Left lobe of liver (tissue), 2 donors: ENCODE data around the gene WWOX. TPM values are rescaled to one million over a fixed set of nuclear protein-coding genes. Genes with fewer than 3 reads are reported as not detected.
A peak's percentile ranks its signal among the peaks of the same experiment; 100 is the strongest.

Experiments
- ATAC-seq: fragments of 200-7000 bp; cut with Tn5 transposase; one replicate; pipeline ENCODE4 v1.9.1; 2020; ENCODE audit warnings: mild to moderate bottlenecking, moderate library complexity
- DNase-seq: peaks from one replicate; pipeline ENCODE4 v3.0.0-alpha.2; 2020; ENCODE audit warnings: low spot score
- total RNA-seq: library from RNA; stranded (reverse); gene quantifications from one replicate; pipeline ENCODE4 v1.2.1, GENCODE V29; 2021
- donor health status: DM: no; HTN: no; CAD: no; lungs with moderate emphysema.
- donor health status: DM: no; HTN: yes; CAD: no.

Gene WWOX
- total RNA-seq, 1 donor from 2014 or later = 15.1 TPM

DNA sequence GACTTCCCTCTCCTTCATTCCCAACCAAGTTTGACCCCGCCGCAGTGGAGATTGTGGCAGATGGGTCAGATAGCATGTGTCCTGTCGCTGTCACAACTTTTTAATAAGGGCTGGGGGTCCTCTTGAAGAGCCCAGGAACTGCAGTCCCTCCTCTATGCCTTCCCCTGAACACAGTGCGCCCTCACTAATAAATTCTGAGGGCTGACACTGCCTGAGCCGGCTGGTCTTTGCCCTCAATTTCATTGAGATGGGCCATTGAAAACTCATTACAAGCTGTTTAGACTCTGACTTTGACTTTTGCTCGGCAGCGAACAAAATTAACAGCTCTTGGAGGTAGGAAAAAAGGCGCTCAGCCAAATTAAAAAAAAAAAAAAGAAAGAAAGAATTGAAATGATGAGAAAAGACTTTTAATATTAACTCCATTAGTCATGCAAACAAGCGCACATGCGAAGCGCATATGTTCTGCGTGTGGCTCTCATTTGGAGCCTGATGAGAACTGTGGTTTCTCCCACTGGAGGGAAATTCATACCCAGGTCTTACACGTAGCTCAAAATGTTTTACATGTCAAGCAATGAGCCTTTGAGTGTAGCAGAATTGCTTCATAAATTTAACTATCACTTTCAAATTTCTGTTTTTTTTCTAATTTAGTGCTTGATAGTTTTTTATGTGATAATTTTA, 704.7 kb downstream of the WWOX start:
- ATAC-seq (no peak), DNase-seq (no peak)

DNA sequence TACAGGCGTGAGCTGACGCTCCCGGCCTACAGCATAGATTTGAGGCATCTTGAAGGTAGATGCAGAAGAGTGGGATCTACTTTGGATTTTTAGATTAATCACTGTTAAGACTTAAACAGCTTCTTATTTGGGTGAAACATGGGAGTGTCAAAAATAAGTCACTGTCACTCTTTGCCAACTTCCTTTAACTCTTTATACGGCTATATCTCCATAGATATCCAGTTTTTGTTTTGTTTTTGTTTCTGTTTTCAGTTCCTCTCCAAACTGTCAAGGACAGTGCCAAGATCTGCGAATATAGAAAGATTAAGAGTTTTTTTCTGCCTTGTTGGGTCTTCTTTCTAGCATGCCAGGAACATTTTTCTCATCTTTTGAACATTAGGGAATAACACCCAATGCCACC, 706.1 kb downstream of the WWOX start:
- ATAC-seq (no peak), DNase-seq (no peak)

DNA sequence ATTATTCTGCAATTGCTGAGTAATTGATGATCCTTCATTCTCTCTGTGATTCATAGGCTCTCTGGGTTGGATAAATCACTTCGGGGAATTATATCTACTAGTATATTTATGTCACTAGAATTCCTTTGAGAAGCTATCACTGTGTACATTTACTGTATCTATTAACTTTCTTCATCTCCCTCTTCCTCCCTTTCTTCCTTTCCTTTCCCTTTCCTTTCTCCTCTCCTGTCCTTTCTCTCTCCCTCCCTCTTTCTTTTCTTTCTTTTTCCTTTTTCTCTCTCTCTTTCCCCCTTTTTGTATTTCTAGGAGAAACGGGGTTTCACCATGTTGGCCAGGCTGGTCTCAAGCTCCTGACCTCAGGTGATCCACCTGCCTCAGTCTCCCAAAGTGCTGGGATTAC, 711.8 kb downstream of the WWOX start:
- DNase-seq = no peak
- ATAC-seq = no peak

DNA sequence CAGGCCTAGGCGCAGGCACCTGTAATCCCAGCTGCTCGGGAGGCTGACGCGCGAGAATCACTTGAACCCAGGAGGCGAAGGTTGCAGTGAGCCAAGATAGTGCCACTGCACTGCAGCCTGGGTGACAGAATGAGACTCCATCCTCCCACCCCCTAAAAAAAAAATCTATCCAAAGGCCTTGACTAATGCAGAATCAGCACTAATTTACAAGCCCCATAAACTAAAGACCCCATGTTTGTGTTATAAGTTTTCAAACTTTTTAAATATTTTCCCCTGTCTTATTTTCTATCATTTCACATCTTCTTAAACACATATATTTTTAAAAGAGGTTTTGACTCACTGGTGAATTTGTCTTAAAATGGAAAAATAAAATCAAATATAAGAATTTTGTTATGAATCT, 713.1 kb downstream of the WWOX start:
- ATAC-seq (no peak), DNase-seq (no peak)

DNA sequence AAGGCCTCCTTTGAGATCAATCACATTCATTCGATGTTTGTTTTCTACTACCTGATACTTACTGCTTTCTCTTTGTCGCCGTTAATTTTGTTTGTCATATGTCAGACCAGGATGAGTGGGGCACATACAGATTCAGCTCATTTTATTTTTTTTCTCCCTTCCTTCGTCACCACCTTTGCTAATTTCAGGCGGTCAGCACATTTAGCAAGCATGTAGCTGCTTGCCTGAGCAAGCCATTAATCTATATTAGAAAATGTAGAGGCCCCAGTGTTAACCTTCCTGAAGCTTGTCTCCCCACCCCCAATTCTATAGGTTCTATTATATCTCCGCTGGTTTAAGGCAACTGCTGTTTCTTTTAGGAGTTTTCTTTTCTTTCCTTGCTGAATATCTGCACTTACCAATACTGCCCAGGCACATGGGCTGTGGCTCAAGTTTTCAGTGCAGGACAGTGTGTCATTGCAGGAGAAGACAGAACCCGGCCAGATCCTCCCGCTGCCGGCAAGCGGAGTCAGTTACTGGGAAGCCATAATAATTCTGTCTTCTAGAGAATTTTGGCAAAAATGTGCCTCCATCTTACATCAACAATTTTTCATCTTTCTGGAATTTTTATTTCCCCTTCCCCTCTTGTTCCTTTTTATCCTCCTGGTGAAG, 714.3 kb downstream of the WWOX start:
- DNase-seq (no peak), ATAC-seq (no peak)

DNA sequence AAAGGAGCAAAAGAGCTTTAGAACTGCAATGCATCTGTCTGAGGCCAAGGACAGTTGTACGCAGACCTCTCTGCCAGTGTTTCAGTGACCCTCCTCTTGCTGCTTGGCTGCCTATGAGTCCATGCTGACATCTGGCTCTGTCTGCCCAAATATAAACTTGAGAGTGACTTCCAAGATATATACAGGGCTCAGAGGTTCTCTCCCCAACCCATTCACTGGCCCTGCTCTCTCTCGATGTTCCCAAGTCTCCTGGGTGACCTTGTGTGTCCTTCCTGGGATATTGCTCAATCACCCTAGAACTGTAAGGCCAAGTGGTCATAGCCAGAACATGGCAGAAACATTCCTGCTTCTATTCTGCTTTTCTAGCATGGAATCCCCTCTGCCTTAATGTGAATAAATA, 716.3 kb downstream of the WWOX start:
- ATAC-seq (peak; percentile 6), DNase-seq (no peak)

DNA sequence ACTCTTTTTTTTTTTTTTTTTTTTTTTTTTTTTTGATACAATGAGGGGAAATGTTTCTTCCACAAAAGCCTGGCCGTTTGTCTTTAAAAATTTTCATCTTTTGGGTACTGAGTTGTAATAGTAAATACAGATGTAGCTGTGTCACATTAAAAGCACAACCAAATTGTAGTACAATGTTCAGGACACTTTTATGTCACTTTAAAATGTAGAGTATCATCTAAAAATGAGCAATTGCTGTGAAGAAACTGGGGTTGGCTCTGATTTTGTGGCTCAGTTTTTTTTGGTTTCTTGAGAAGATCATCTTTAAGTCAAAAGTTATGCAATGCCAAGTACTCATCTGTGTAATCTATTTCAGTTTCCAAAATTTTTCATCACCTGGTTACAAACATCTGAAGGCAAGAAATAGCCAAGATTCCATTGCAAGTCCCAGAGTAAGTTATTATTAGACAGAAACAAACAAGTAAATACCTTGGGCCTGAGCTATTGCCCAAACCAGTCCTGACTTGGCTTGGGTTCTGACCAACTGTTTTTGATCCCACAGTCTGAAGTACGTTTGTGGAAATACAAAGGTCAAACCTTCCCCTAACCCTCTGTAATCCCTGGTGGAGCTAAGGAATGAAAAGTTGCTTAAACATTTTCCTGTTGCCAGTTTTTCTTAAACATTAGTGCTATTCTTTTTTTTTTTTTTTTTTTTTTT, 717.2 kb downstream of the WWOX start:
- peak; percentile 56 for DNase-seq

DNA sequence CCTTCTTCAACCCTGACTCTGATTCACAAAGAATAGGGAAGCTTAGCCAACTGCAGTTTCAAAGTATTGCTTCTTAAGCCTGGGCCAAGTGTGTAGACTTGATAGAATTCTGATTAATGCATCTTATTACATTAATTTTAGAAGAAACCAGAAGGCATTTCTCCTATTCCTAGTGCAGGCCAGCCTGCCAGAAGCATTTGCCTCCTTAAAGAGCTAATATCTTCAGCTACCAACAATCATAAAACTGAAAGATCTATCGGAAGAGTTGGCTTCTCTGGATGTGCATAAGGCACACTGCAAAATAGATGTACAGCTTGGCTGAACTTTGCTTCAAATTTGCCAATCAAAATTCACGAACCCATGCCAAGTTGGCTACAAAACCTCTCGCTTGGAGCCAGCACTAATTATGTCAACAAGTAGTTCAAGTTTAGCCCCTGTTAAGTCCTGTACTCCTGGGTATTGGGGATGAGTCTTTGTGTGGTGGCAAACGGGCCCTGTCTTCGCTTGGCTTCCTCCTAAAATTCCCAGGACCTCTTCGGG, 717.8 kb downstream of the WWOX start:
- peak; percentile 79 for ATAC-seq

More for the DNA sequence above, 717.2 kb downstream of the WWOX start:
- ATAC-seq = peak; percentile 79

DNA sequence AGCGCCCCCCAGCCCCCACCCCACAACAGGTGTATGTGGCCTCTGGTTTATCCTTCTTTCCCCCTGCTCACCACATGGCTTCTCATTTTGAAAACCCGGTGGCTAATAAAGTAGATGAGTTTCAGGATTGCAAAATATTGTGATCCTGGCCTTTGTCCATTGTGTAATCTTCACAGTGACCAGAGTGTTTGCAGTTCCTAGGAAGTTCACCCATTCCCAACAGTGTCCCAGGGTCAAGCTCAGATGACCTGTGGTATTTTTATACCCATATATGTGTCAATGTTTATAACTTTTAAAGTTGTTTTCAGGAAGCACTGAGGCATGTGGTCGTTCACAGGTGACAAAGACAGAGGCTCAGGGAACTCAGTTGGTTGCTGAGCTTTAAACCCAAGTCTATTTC, 721.9 kb downstream of the WWOX start:
- peak; percentile 30 for ATAC-seq

More for the DNA sequence above, 717.8 kb downstream of the WWOX start:
- peak; percentile 67 for DNase-seq

DNA sequence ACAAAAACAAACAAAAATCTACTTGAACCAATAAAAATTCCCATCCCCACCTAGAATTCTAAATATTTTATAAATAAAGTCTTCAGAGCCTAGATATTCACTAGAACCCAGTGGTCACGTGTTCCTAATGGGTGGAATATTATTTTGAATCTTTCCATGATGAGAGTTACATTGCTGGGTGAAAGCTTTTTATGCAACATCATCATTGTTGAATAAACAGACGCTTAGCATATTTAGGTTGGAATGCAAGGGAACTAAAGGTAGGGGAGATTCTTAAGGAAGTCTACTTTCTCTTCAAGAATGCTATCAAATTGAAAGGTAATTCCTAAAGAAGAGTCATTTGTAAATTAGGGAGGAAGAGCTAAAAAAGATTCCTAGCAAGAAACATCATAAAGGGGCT, 723.1 kb downstream of the WWOX start:
- no peak for ATAC-seq
- DNase-seq = no peak

More for the DNA sequence above, 721.9 kb downstream of the WWOX start:
- DNase-seq = no peak

DNA sequence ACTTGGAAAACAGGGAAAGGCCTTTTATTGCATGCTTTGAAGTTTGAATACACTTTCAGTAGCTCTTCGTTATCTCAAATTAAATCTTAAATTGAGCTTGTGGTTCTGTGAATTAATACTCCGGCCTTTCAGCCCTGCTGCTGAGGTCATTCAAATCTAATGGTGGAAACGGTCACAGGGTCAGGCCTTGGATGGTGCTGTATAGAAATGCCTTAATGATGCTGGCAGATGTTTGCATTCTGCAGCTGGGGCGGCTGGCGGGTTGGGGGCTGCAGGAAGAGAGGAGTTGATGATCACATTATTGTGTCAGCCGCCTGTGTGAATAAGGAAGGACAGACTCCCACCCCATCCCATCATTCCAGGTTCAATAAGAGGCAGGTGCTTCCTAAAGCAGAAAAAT, 723.6 kb downstream of the WWOX start:
- ATAC-seq = no peak
- no peak for DNase-seq

DNA sequence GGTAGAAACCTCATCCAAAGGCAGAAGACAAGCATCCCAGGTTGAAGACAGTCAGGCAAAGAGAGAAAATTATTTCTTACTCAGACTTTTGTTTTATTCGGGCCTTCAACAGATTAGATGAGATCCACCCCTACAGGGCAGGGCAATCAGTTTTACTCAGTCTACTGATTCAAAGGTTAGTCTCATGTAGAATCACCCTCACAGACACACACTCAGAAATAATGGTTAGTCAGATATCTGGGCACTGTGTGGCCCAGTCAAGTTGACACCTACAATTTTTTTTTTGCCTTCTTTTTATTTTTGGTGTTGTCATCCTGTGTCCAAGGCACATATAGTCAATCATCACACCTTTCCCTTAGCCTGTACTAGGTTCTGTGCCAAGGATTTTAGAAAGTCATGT, 729.8 kb downstream of the WWOX start:
- DNase-seq (no peak), ATAC-seq (no peak)

DNA sequence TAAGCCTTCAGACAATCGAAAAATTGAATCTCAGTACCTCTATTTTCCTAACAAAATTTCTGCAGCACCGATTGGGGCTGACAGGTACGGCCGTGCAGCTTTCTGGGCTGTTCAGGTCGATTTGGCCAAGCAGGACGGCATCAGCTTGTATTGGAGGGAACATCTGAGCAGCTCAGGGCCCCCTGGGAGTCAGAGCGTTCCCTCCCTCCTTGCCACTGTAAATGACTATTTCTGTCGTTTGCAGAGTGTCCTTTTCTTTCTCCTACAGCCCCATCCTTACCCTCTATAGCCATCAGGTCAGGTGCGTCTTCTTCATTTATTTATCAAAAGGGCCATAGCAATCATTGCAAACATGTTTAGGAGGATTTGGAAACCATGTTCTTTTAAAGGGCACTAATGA, 731.1 kb downstream of the WWOX start:
- ATAC-seq = no peak
- no peak for DNase-seq

DNA sequence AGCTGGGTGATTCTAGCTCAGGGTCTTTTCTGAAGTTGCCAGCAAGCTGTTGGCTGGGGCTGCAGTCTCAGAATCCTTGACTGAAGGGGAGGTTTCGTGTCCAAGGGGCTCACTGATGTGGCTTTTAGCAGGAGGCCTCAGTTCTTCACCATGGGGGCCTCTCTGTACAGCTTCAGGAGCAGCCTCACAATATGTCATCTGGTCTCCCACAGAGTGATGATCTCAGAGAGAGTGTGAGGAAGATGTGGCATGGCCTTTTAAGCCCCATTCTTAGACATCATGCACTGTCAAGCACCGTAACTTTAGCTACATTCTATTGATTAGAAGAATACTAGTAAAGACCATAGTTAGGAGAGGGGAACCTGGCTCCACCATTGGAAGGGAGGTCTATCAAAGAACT, 732.6 kb downstream of the WWOX start:
- ATAC-seq = no peak
- no peak for DNase-seq

DNA sequence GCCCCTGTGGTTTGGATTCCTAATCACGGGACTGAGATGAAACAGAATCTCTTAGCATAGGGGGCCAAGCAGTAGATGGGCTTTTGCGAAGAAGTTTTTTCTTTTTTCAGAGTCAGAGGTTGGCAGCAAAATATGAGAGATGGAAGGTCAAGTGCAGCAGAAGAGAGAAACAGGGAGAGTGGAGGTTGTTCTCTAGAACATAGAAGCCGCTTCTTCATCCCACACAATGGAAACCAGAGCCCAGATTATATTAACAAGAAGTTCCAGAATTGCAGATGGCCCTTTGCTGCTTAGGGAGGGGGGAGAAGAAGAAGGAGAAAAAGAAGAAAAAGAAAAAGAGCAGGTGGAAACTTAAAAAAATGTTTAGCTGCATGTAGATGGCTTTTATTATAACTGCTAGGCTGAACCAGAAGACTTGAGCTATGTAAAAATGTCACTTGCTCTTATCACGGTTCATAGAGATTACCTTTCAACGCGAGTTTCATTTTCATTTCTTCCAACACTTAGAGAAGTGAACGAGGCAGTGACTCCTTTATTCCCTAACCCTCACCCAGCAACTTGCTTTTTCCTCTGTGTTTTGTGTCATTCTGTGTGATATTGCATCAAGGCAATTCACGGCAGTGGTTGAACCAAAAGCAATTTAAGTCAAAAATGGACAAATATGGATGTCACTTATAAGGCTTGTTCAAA, 737.5 kb downstream of the WWOX start:
- ATAC-seq = no peak

DNA sequence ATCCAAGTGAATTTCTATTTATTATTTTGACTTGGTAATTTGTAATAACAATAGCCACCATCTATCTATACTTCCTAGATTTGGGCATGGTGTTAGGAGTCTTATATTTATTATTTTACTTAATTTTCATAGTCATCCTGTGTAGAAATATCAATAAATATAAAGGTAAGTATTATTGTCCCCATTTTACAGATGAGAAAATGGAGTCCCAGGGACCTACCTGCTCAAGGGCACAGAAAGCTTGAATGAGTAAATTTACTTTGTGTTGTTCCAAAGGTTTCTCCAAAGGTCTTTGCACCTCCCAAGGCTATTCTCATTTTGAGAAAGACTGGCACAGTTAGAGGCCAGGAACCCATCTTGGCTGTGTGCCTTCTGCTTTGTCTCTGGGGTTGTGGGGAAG, 738.3 kb downstream of the WWOX start:
- DNase-seq (no peak), ATAC-seq (no peak)

More for the DNA sequence above, 737.5 kb downstream of the WWOX start:
- no peak for DNase-seq

DNA sequence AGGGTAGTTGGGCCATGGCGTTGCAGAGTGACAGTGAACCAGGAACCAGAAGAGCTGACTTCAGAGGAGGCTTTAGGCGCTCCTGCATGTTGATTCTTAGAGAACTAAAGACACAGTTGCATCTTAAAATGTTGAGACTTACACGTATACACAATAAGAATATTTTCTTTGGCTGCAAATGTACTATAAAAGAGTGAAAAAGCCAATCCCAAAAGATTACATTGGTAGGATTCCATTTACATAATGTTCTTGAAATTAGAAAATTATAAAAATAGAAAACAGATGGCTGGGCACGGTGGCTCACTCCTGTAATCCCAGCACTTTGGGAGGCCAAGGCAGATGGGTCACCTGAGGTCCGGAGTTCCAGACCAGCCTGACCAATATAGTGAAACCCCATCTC, 738.8 kb downstream of the WWOX start:
- ATAC-seq = no peak
- DNase-seq = no peak

DNA sequence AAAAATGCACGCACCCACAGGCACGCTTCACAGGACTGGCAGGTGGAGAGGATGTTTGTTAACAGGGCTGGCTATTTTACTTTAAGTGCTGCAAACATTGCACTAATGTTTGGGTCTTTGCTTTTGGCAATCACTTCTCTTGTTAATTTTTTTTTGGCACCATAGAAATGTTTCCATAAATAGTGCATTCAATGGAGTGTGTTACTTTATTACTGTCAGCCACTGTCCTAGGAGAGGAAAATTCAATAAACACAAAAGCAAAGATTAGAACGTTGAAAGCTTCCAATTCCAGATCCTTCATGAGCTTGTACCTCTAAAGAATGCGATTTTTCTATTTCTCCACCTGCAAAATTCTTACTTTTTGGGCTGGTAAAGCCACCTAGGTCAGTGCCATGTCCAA, 743.5 kb downstream of the WWOX start:
- ATAC-seq = no peak
- no peak for DNase-seq

DNA sequence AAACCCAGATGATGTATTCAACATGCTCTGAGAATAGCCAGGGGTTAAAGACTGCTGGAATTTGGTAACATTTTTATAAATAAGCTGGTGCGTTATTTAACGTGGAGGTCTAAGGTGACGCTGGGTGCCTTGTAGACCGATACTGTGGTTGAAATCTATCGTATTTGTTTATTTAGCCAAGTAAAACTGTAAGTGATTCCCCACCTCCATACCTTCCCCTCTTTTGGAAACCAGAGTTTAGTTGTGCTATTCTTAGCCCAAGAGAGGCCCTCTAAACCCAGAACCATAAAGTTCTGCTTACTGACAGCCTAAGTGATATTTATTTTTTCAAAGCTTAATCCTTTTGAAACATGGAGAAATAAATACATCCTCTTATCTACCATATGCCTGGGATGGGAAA, 744.5 kb downstream of the WWOX start:
- DNase-seq (no peak), ATAC-seq (no peak)

DNA sequence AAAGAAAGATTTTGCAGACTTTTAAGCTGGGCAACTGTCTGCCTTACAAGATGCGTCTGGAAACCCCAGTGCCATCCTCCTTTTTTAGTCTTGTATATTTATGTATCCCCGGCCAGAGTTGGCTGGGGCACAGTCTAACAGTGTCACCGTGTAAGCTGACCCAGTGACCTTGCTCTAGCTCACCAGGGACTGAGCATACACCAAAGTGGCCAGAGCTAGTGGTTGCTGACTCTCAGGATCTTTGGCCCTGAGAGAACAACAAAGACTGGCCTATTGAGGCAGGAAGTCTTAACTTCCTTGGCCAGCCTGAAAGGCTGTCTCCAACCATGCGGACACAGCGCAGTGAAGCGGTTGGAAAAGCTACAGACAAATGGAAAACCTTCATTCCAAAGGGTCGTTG, 745.2 kb downstream of the WWOX start:
- DNase-seq (no peak), ATAC-seq (peak; percentile 91)

DNA sequence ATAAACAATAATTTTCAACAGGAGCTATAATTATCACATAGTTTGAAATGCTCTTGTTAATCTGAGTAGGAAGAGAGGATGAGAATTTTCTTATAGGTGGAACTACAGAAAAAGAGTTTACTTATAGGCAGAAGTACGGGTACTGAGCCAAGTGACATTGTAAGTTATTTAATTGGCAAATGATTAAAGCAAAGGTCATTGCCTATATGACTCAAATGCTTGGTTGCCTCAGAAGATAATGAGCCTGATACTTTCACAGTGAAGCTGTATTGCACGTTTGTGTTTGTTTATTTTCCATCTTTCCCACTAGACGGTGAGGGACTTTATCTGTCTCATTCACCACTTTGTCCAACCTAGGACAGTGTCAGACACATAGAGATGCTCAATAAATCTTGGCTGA, 751.8 kb downstream of the WWOX start:
- no peak for ATAC-seq
- no peak for DNase-seq
